HL-60 (cell line): ENCODE results near the gene DIAPH2.

Source experiments
- DNase-seq, 2 experiments: peaks; one replicate each; pipeline ENCODE4 v3.0.0-alpha.2; 2010 to 2020; ENCODE audit warnings: low read depth in 1 of 2, low spot score in 1 of 2
- H3K27ac ChIP-seq: fragments of 250-450 bp; sonication (Bioruptor Pico); replicated peaks from 2 replicates; pipeline ENCODE4 v1.5.1; 2020; ENCODE audit warnings: mild to moderate bottlenecking, moderate library complexity
- H3K27me3 ChIP-seq: fragments of 250-450 bp; sonication (Bioruptor Pico); 2 replicates; pipeline ENCODE4 v1.5.1; 2021; ENCODE audit warnings: mild to moderate bottlenecking, moderate library complexity; ENCODE audit not compliant: insufficient read depth, poor library complexity, severe bottlenecking
- H3K4me3 ChIP-seq: replicated peaks from 2 replicates; pipeline ENCODE4 v1.5.1; 2011; ENCODE audit warnings: mild to moderate bottlenecking, control low read depth, low read length; ENCODE audit not compliant: insufficient read depth
- CTCF ChIP-seq: IDR thresholded peaks from one replicate; pipeline ENCODE4 v1.5.1; 2011; ENCODE audit warnings: low read length, control low read depth, inconsistent platforms; ENCODE audit not compliant: insufficient read depth
- GABPA ChIP-seq: IDR thresholded peaks from 2 replicates; pipeline ENCODE4 v1.6.1; 2012; ENCODE audit warnings: low read depth
- POLR2AphosphoS5 ChIP-seq: IDR thresholded peaks from 2 replicates; pipeline ENCODE4 v1.6.1; 2012; ENCODE audit warnings: low read depth
- SPI1 ChIP-seq: IDR thresholded peaks from 2 replicates; pipeline ENCODE4 v1.6.1; 2012; ENCODE audit warnings: low read depth, mild to moderate bottlenecking, borderline replicate concordance
- TF ChIP-seq, protein P1 (sequence below): IDR thresholded peaks from 2 replicates; pipeline ENCODE4 v1.6.1; 2012; ENCODE audit warnings: low read depth; ENCODE audit not compliant: insufficient replicate concordance

Gene DIAPH2

DNA sequence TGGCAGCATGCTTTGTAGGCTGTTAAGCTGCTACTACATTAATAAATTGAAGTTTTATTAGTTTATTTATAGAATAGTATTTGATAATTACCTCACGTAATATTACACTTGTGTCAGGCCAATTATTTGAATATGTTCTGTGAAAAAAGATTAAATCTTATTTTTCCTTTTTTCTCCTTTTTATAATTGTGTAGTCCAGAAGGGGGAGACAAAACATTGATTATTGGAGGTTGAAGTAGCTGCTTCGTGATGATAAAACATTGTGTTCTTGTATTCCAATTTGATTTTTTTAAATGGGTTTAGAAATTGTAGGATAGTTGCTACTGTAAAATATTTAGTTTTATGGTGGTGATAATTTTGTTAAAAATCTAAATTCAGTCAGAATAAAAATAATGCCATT, 85.7 kb downstream of the DIAPH2 start:
- no peak for DNase-seq

GRCh38 chrX:96771486-96771885, 86.8 kb downstream of the DIAPH2 start:
- Histone ChIP-seq H3K27ac (no peak overlapping the region), H3K27me3 (no peaks in the 10 kb centered on the region), H3K4me3 (no peak overlapping the region)
- peak in 1 of 2 experiments; percentile 2 for DNase-seq
- TF ChIP-seq GABPA (no peak), SPI1 (no peak), POLR2AphosphoS5 (no peak), CTCF (no peak)
- TF ChIP-seq, protein P1, sequence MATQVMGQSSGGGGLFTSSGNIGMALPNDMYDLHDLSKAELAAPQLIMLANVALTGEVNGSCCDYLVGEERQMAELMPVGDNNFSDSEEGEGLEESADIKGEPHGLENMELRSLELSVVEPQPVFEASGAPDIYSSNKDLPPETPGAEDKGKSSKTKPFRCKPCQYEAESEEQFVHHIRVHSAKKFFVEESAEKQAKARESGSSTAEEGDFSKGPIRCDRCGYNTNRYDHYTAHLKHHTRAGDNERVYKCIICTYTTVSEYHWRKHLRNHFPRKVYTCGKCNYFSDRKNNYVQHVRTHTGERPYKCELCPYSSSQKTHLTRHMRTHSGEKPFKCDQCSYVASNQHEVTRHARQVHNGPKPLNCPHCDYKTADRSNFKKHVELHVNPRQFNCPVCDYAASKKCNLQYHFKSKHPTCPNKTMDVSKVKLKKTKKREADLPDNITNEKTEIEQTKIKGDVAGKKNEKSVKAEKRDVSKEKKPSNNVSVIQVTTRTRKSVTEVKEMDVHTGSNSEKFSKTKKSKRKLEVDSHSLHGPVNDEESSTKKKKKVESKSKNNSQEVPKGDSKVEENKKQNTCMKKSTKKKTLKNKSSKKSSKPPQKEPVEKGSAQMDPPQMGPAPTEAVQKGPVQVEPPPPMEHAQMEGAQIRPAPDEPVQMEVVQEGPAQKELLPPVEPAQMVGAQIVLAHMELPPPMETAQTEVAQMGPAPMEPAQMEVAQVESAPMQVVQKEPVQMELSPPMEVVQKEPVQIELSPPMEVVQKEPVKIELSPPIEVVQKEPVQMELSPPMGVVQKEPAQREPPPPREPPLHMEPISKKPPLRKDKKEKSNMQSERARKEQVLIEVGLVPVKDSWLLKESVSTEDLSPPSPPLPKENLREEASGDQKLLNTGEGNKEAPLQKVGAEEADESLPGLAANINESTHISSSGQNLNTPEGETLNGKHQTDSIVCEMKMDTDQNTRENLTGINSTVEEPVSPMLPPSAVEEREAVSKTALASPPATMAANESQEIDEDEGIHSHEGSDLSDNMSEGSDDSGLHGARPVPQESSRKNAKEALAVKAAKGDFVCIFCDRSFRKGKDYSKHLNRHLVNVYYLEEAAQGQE, result no peak

More for the DNA sequence above, 85.7 kb downstream of the DIAPH2 start:
- no peaks in the 10 kb centered on the region for H3K27me3 ChIP-seq
- H3K27ac ChIP-seq, result no peak overlapping the region
- no peak for TF ChIP-seq SPI1
- TF ChIP-seq CTCF, result no peak
- no peak for TF ChIP-seq POLR2AphosphoS5
- TF ChIP-seq GABPA, result no peak
- TF ChIP-seq, protein P1, result no peak
- H3K4me3 ChIP-seq, result no peak overlapping the region

DNA sequence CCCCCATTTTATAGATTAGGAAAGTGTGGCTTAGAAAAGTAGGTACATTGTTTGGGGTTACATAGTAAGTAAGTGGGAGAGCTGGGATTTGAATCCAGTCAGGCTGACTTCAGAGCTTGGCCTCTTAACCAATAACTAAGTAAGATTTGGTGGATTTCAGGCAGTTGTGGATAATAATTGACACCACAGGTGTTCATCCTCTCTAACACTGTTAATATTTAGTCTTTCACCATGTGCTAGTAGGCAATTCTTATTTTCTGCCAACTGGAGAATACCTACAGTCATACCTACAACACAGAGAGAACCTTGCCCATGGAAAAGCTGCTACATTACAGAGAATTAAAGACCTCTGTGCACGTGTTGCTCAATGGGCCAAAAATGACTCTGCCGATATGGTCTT, 89.5 kb downstream of the DIAPH2 start:
- no peak for TF ChIP-seq SPI1
- no peak for TF ChIP-seq POLR2AphosphoS5
- TF ChIP-seq GABPA, result no peak
- TF ChIP-seq CTCF, result no peak
- TF ChIP-seq, protein P1, result no peak
- Histone ChIP-seq H3K27me3 (no peaks in the 10 kb centered on the region), H3K4me3 (no peak overlapping the region), H3K27ac (no peak overlapping the region)
- no peak for DNase-seq
